Stimulated activated CD8-positive, alpha-beta memory T cell treated with anti-CD3 and anti-CD28 coated beads, Interleukin-4, amount 100 ng/mL, for 48 hours (primary cell): Measurements from ENCODE around the gene ARHGAP28.
"Not testable (repeated sequence)": the region's sequence is repeated elsewhere in the genome, so short reads cannot be mapped to it uniquely, and the experiment has no call there.

ENCODE experiments used
- DNase-seq: peaks from one replicate; pipeline ENCODE4 v3.0.0-alpha.2; 2020

Gene ARHGAP28

GRCh38 chr18:6778459-6779247 is 49.1 kb downstream of the ARHGAP28 start:
- DNase-seq = no peak

GRCh38 chr18:6781142-6781714 is 51.7 kb downstream of the ARHGAP28 start:
- DNase-seq = no peak

GRCh38 chr18:6781796-6782195 is 52.3 kb downstream of the ARHGAP28 start:
- DNase-seq = no peak

- DNase-seq = no peak
These were observed 53.3 kb downstream of the ARHGAP28 start for GRCh38 chr18:6782861-6783260.

GRCh38 chr18:6784046-6784445 is 54.5 kb downstream of the ARHGAP28 start:
- no peak for DNase-seq

GRCh38 chr18:6785001-6785400 is 55.5 kb downstream of the ARHGAP28 start:
- DNase-seq = no peak

- no peak for DNase-seq
These were observed 55.9 kb downstream of the ARHGAP28 start for GRCh38 chr18:6785411-6785810.

GRCh38 chr18:6792391-6792790 is 62.9 kb downstream of the ARHGAP28 start:
- no peak for DNase-seq

- no peak for DNase-seq
These were observed 63.9 kb downstream of the ARHGAP28 start for GRCh38 chr18:6793455-6793854.

- no peak for DNase-seq
These were observed 64.5 kb downstream of the ARHGAP28 start for GRCh38 chr18:6793986-6794385.

- no peak for DNase-seq
These were observed 65.8 kb downstream of the ARHGAP28 start for GRCh38 chr18:6795307-6795706.

GRCh38 chr18:6796511-6796910 is 67.0 kb downstream of the ARHGAP28 start:
- DNase-seq = no peak

GRCh38 chr18:6797171-6797570 is 67.7 kb downstream of the ARHGAP28 start:
- DNase-seq = no peak

- DNase-seq = no peak
These were observed 69.4 kb downstream of the ARHGAP28 start for GRCh38 chr18:6798896-6799295.

GRCh38 chr18:6800309-6800708 is 70.8 kb downstream of the ARHGAP28 start:
- DNase-seq = not testable (repeated sequence)

GRCh38 chr18:6807515-6808257 is 78.2 kb downstream of the ARHGAP28 start:
- DNase-seq = no peak

- no peak for DNase-seq
These were observed 80.7 kb downstream of the ARHGAP28 start for GRCh38 chr18:6810191-6810590.

- DNase-seq = no peak
These were observed 82.3 kb downstream of the ARHGAP28 start for GRCh38 chr18:6811816-6812215.

GRCh38 chr18:6814882-6815425 is 85.4 kb downstream of the ARHGAP28 start:
- DNase-seq = no peak

GRCh38 chr18:6816154-6816553 is 86.6 kb downstream of the ARHGAP28 start:
- no peak for DNase-seq

- DNase-seq = no peak
These were observed 89.8 kb downstream of the ARHGAP28 start for GRCh38 chr18:6819332-6819731.

- no peak for DNase-seq
These were observed 90.8 kb downstream of the ARHGAP28 start for GRCh38 chr18:6820314-6820713.

- DNase-seq = no peak
These were observed 91.8 kb downstream of the ARHGAP28 start for GRCh38 chr18:6821356-6821755.

GRCh38 chr18:6827161-6827560 is 97.6 kb downstream of the ARHGAP28 start:
- DNase-seq = not testable (repeated sequence)
